IPS-18a (cell line): ENCODE results near the gene MGME1.

Experiments used
- H3K27ac ChIP-seq: one replicate; pipeline ENCODE4 v1.5.1; 2013; ENCODE audit warnings: low read length
- H3K27me3 ChIP-seq: one replicate; pipeline ENCODE4 v1.6.1; 2013; ENCODE audit warnings: mild to moderate bottlenecking, low read length; ENCODE audit not compliant: control insufficient read depth, insufficient read depth
- H3K36me3 ChIP-seq: one replicate; pipeline ENCODE4 v1.6.1; 2013; ENCODE audit warnings: low read depth, low read length; ENCODE audit not compliant: control insufficient read depth
- H3K4me1 ChIP-seq: one replicate; pipeline ENCODE4 v1.6.1; 2013; ENCODE audit warnings: low read depth, low read length; ENCODE audit not compliant: control insufficient read depth
- H3K4me3 ChIP-seq: one replicate; pipeline ENCODE4 v1.5.1; 2013; ENCODE audit warnings: low read length
- H3K9ac ChIP-seq: one replicate; pipeline ENCODE4 v1.6.1; 2013; ENCODE audit warnings: mild to moderate bottlenecking, low read length, moderate library complexity
- H3K9me3 ChIP-seq: one replicate; pipeline ENCODE4 v1.6.1; 2013; ENCODE audit warnings: low read depth, low read length; ENCODE audit not compliant: control insufficient read depth

Gene MGME1

GRCh38 chr20:17934141-17934862 is 34.5 kb upstream of the MGME1 start:
- Histone ChIP-seq H3K36me3 (no peaks in the 10 kb centered on the region), H3K9ac (no peak overlapping the region), H3K4me3 (no peak overlapping the region), H3K4me1 (peaks cover 32% of the 10 kb centered on the region), H3K27me3 (peaks cover 3% of the 10 kb centered on the region), H3K27ac (no peak overlapping the region), H3K9me3 (no peaks in the 10 kb centered on the region)

GRCh38 chr20:17935186-17935585 is 33.6 kb upstream of the MGME1 start:
- no peaks in the 10 kb centered on the region for H3K9me3 ChIP-seq
- H3K27ac ChIP-seq, result no peak overlapping the region
- no peak overlapping the region for H3K4me3 ChIP-seq
- no peaks in the 10 kb centered on the region for H3K36me3 ChIP-seq
- H3K9ac ChIP-seq, result no peak overlapping the region
- peaks cover 41% of the 10 kb centered on the region for H3K4me1 ChIP-seq
- H3K27me3 ChIP-seq, result peaks cover 3% of the 10 kb centered on the region

- peaks cover 4% of the 10 kb centered on the region for H3K36me3 ChIP-seq
These were observed 33.1 kb upstream of the MGME1 start for GRCh38 chr20:17935761-17936160.

DNA sequence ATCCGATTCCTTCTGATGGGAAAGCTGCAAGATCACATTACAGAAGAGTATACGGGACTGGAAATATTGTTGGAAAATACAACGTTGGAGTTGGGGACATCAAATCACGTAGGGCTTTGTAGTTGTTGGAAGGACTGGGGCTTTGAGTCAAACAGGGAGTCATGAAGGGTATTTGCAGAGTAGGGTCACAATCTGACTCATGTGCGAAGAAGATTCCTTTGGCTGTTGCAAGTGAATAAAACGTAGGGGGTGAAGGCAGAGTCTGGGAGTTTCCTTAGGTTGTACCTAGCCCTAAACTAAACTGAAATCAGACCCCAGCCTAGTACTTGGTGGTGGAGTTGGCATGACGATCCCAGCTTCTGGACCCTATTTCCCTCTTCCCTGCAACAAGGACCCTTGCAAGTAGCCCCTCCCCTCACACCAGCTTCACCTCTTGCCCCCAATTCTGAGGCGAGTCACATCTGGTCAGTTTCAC is 32.5 kb upstream of the MGME1 start:
- Histone ChIP-seq H3K9ac (no peak overlapping the region), H3K27me3 (peaks cover 3% of the 10 kb centered on the region), H3K27ac (no peak overlapping the region), H3K4me1 (peaks cover 42% of the 10 kb centered on the region), H3K4me3 (no peak overlapping the region), H3K9me3 (no peaks in the 10 kb centered on the region), H3K36me3 (peaks cover 10% of the 10 kb centered on the region)

More at GRCh38 chr20:17935761-17936160, 33.1 kb upstream of the MGME1 start:
- peaks cover 42% of the 10 kb centered on the region for H3K4me1 ChIP-seq
- no peak overlapping the region for H3K9ac ChIP-seq
- no peaks in the 10 kb centered on the region for H3K9me3 ChIP-seq
- H3K27me3 ChIP-seq, result peaks cover 3% of the 10 kb centered on the region
- no peak overlapping the region for H3K27ac ChIP-seq
- no peak overlapping the region for H3K4me3 ChIP-seq

GRCh38 chr20:17936761-17937732 is 31.8 kb upstream of the MGME1 start:
- Histone ChIP-seq H3K9ac (no peak overlapping the region), H3K27ac (no peak overlapping the region), H3K36me3 (peaks cover 17% of the 10 kb centered on the region), H3K27me3 (peaks cover 3% of the 10 kb centered on the region), H3K4me1 (peaks cover 42% of the 10 kb centered on the region), H3K4me3 (no peak overlapping the region), H3K9me3 (no peaks in the 10 kb centered on the region)

DNA sequence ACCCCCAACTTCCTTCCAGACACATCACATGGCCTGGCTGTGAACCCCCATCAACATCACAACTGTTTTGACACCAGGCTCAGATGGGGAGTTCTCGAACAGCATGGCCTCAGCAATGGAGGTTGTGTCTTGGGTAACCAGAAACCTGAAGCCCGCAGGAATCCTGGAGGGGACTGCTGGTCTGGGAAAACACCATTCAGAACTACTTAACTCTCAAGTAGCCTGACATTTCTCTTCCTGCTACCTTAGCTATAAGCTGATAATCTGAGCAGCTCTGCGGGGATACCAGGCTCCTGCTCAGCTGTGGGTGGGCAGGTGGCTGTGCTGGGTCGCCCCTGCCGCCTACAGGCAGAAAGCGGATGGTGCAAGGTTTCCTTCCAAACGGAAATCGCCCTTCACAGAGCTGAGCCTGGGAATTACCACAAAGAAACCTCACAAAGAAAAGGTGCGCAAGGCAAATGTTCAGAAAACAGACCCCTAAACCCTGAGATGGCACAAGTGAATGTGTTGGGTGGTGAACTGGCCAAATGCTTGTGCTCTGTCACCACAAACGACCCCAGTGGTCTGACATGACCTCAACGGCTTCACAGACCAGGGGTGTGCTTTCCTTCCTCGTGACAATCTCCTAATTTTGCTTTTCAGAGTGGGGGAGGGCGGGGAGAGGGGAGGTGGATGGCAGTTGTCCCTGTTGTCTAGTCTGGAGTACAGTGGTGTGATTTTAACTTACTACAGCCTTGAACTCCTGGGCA is 29.8 kb upstream of the MGME1 start:
- Histone ChIP-seq H3K9me3 (no peaks in the 10 kb centered on the region), H3K27ac (peak overlapping the region; percentile 60), H3K9ac (peak overlapping the region; percentile 44), H3K4me3 (peak overlapping the region; percentile 7), H3K36me3 (peaks cover 37% of the 10 kb centered on the region), H3K27me3 (no peaks in the 10 kb centered on the region), H3K4me1 (peaks cover 37% of the 10 kb centered on the region)

GRCh38 chr20:17939622-17940223 is 29.1 kb upstream of the MGME1 start:
- peaks cover 42% of the 10 kb centered on the region for H3K36me3 ChIP-seq
- no peaks in the 10 kb centered on the region for H3K27me3 ChIP-seq
- peaks cover 31% of the 10 kb centered on the region for H3K4me1 ChIP-seq
- H3K9ac ChIP-seq, result peak overlapping the region; percentile 44
- peak overlapping the region; percentile 60 for H3K27ac ChIP-seq
- no peak overlapping the region for H3K4me3 ChIP-seq
- no peaks in the 10 kb centered on the region for H3K9me3 ChIP-seq

DNA sequence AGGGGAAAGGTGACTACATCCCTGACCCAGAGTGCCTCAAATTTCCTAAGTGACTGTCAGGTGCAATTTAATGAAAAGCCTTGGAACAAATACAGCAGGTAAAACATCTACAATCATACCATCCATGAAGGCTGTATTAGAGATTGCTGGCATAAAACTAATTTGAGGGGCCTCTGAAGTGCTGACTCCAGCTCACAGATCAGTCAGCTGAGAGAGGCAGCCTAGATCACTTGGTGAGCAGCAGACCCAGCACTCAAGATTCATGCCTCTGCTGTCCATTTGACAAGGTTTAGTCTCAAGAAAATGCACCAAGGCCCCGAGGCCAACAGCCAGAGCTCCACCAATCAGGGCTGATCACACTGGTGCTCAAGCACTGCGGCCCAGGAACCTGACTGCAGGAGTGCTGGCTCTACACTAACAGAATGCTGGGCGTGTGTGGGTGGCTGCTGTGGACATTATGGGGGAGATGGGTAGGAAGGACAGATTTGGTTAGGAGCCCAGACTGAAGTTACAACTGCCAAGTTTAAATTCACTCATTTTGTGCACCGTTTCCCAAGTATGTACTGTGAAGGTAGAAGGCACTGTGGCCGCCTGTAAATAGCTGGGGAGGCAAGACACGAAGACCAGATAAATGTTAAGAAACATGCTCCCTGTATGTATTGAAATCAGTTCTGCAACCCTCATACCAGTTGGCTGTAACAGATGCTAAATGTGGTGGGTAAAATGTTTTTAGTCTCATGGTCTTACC is 28.4 kb upstream of the MGME1 start:
- Histone ChIP-seq H3K27me3 (no peaks in the 10 kb centered on the region), H3K36me3 (peaks cover 49% of the 10 kb centered on the region), H3K9ac (no peak overlapping the region), H3K4me1 (peaks cover 30% of the 10 kb centered on the region), H3K9me3 (no peaks in the 10 kb centered on the region), H3K4me3 (no peak overlapping the region), H3K27ac (no peak overlapping the region)

DNA sequence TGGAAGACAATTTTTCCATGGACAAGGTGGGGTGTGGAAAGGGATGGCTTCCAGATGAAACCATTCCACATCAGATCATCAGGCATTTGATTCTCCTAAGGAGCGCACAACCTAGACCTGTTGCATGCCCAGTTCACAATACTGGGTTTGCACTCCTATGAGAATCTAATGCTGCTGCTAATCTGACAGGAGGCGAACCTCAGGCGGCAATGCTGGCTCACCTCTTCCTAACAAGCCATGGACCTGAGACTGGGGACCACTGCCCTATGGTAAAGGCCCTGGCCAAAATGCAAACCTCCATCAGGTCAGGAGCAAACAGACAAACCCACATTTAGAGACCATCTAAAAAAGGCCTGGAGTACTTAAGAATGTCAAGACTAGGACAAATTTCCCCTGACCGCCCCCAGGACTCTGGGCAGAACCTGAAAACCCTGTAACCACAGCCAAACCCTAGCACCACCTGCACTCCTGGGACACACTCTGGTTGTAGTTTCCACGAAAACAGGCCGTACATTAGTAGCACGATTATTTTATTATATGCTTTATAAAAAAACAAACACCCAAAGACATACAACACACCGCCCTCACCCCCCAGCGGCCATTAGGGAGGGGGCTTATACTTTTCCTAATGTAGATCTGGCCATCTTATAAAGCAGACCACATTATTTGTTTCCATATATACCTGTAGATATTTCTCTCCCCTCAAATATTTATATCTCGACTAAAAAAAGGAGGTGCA is 27.6 kb upstream of the MGME1 start:
- Histone ChIP-seq H3K4me1 (peaks cover 30% of the 10 kb centered on the region), H3K9me3 (no peaks in the 10 kb centered on the region), H3K4me3 (no peak overlapping the region), H3K36me3 (peaks cover 57% of the 10 kb centered on the region), H3K9ac (no peak overlapping the region), H3K27me3 (no peaks in the 10 kb centered on the region), H3K27ac (no peak overlapping the region)

GRCh38 chr20:17941826-17942196 is 27.0 kb upstream of the MGME1 start:
- no peak overlapping the region for H3K4me3 ChIP-seq
- no peaks in the 10 kb centered on the region for H3K9me3 ChIP-seq
- peaks cover 24% of the 10 kb centered on the region for H3K4me1 ChIP-seq
- no peak overlapping the region for H3K9ac ChIP-seq
- H3K36me3 ChIP-seq, result peaks cover 63% of the 10 kb centered on the region
- no peaks in the 10 kb centered on the region for H3K27me3 ChIP-seq
- no peak overlapping the region for H3K27ac ChIP-seq
